SK-N-MC (cell line): ENCODE results near the gene WDR17.

Experiments used
- EZH2 ChIP-seq: fragments of 200-600 bp; sonication (generic); IDR thresholded peaks from one replicate; pipeline ENCODE4 v1.6.1; 2017; ENCODE audit warnings: antibody characterized with exemption
- POLR2AphosphoS5 ChIP-seq: IDR thresholded peaks from 2 replicates; pipeline ENCODE4 v1.6.1; 2012; ENCODE audit warnings: mild to moderate bottlenecking, low read depth, low read length, borderline replicate concordance

DNA sequence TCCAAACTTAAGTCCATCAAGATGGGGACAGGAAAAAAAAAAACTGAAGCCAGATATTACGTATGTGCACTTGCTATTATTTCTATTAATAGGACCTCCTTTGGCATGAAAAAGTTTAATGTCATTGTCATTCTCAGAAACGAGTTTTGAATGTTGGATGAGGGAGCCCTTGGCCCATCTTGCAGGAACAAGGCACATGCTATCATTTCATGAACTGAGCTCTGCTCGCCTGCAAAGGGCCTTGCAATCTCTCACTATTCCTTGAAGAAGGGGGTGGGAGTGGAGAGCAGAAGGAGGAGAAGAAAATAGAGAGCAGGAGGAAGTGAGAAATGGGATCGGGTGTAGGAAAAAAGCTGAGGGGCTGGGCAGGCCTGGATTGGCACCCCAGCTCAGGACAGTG lies 164.0 kb downstream of the WDR17 start:
- TF ChIP-seq EZH2 (no peak), POLR2AphosphoS5 (no peak)
